ENCODE measurements around the gene GIGYF2. TPM values are rescaled to one million over a fixed set of nuclear protein-coding genes. Genes with fewer than 3 reads are reported as not detected.

The GIGYF2 gene
- total and polyA plus RNA-seq, 12 donors = 9.9 to 71.7 (median 66.1) TPM

GRCh38 chr2:232886176-232886575 is 189.0 kb downstream of the GIGYF2 start:
- Histone ChIP-seq H3K36me3 (no peaks in the 10 kb centered on the region), H3K9me3 (no peaks in the 10 kb centered on the region), H3K4me3 (no peak overlapping the region), H3K27ac (no peak overlapping the region), H3K27me3 (peaks cover 0 to 41% (median 12%) of the 10 kb centered on the region in 7 donors), H3K4me1 (peaks cover 0 to 7% (median 4%) of the 10 kb centered on the region in 9 donors)
- no peak for TF ChIP-seq CTCF (IDR thresholded peaks at IDR 0.05)
- intact Hi-C loops (cut with DNase I) = no loop called here
- ATAC-seq (no peak), DNase-seq (no peak)
- 92% methylated on average over 11 of the region's 11 CpGs for WGBS, 2 donors

- 86 to 89% methylated on average over 7 of the region's 7 CpGs for WGBS, 2 donors
- no peak for TF ChIP-seq CTCF (IDR thresholded peaks at IDR 0.05)
Observed at GRCh38 chr2:232886632-232887031, 189.5 kb downstream of the GIGYF2 start.

GRCh38 chr2:232887171-232887850 is 190.2 kb downstream of the GIGYF2 start:
- peaks cover 0 to 50% (median 13%) of the 10 kb centered on the region in 7 donors for H3K27me3 ChIP-seq

More at GRCh38 chr2:232886632-232887031, 189.5 kb downstream of the GIGYF2 start:
- Histone ChIP-seq H3K4me1 (peaks cover 0 to 10% (median 6%) of the 10 kb centered on the region in 9 donors), H3K27me3 (peaks cover 0 to 45% (median 12%) of the 10 kb centered on the region in 7 donors), H3K4me3 (no peak overlapping the region), H3K27ac (no peak overlapping the region), H3K9me3 (no peaks in the 10 kb centered on the region), H3K36me3 (no peaks in the 10 kb centered on the region)
- no peak for ATAC-seq
- no peak for DNase-seq
- intact Hi-C loops (cut with DNase I) = no loop called here

More at GRCh38 chr2:232887171-232887850, 190.2 kb downstream of the GIGYF2 start:
- WGBS, 2 donors = 71% methylated on average over 15 of the region's 15 CpGs
- DNase-seq (no peak), ATAC-seq (no peak)
- no peaks in the 10 kb centered on the region for H3K9me3 ChIP-seq
- H3K4me1 ChIP-seq = peaks cover 0 to 10% (median 6%) of the 10 kb centered on the region in 9 donors
- no peaks in the 10 kb centered on the region for H3K36me3 ChIP-seq
- no peak for TF ChIP-seq CTCF (IDR thresholded peaks at IDR 0.05)
- intact Hi-C loops (cut with DNase I) = no loop called here
- no peak overlapping the region for H3K4me3 ChIP-seq
- no peak overlapping the region for H3K27ac ChIP-seq
